SKM-1 treated with dmso at 0.1 percent for 144 hours (cell line): ENCODE measurements around the gene ATP9A.
A peak's percentile ranks its signal among the peaks of the same experiment; 100 is the strongest.
"Not testable (repeated sequence)": the region's sequence is repeated elsewhere in the genome, so short reads cannot be mapped to it uniquely, and the experiment has no call there.

Experiments used
- DNase-seq: peaks from one replicate; lab custom pipeline; 2025; ENCODE audit not compliant: unreplicated experiment; lab: John Stamatoyannopoulos, UW

Gene ATP9A, protein sequence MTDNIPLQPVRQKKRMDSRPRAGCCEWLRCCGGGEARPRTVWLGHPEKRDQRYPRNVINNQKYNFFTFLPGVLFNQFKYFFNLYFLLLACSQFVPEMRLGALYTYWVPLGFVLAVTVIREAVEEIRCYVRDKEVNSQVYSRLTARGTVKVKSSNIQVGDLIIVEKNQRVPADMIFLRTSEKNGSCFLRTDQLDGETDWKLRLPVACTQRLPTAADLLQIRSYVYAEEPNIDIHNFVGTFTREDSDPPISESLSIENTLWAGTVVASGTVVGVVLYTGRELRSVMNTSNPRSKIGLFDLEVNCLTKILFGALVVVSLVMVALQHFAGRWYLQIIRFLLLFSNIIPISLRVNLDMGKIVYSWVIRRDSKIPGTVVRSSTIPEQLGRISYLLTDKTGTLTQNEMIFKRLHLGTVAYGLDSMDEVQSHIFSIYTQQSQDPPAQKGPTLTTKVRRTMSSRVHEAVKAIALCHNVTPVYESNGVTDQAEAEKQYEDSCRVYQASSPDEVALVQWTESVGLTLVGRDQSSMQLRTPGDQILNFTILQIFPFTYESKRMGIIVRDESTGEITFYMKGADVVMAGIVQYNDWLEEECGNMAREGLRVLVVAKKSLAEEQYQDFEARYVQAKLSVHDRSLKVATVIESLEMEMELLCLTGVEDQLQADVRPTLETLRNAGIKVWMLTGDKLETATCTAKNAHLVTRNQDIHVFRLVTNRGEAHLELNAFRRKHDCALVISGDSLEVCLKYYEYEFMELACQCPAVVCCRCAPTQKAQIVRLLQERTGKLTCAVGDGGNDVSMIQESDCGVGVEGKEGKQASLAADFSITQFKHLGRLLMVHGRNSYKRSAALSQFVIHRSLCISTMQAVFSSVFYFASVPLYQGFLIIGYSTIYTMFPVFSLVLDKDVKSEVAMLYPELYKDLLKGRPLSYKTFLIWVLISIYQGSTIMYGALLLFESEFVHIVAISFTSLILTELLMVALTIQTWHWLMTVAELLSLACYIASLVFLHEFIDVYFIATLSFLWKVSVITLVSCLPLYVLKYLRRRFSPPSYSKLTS

DNA sequence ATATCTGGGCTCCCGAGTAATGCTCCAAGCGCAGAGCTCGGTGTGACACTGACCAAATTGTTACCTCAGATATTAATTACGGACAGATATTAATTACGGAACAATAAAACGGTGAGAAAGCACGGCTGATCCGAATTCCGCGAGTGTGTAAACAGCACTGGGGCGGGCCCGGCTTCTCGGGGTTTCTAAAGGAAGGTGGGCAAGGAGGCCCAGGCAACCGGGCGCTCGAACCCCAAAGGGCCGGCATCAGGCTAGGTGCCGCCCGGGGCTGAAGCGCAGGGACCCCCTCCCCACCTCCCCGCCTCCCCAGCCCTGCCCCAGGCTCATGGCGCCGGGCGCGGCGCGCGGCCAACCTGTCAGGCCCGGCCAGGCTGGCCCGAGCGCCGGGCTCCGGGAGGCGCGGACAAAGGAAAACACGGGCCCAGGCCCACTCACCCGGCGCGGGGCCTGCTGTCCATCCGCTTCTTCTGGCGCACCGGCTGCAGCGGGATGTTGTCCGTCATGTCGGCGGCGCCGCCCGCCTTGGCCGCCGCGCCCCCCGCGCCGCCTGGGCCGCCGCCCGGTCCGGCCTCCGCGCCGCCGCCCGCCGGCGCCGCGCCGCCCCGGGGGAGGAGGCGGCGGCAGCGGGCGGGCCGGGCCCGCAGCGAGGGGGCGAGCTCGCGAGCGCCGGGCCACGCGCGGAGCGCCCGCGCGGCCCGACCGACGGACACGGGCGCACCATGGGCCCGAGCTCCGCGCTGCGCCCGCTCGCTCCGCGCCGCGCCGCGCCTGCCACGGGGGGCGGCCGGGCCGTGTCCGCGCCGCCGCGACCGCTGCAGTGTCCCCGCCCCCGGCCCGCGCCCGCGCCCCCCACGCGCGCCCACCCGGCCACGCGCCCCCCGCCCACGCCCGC lies at the start of gene ATP9A:
TSS of gene ATP9A (minus strand) at position 524 of the 892 bp plus-strand sequence. CDS start at position 503, 21 bp downstream.
- no peak for DNase-seq

DNA sequence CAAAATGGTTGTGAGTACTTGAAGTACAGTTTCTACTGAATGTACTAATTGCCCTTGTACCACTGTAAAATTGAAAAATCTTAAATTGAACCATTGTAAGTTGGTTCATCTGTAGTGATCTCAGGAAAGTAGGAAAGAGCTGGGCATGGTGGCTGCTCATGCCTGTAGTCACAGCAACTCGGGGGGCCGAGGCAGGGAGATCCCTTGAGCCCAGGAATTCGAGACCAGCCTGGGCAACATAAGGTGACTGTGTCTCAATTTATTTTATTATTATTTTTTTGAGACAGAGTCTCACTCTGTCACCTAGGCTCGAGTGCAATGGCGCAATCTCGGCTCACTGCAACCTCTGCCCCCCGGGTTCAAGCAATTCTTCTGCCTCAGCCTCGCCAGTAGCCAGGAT lies 48.7 kb upstream of the ATP9A start:
- not testable (repeated sequence) for DNase-seq

DNA sequence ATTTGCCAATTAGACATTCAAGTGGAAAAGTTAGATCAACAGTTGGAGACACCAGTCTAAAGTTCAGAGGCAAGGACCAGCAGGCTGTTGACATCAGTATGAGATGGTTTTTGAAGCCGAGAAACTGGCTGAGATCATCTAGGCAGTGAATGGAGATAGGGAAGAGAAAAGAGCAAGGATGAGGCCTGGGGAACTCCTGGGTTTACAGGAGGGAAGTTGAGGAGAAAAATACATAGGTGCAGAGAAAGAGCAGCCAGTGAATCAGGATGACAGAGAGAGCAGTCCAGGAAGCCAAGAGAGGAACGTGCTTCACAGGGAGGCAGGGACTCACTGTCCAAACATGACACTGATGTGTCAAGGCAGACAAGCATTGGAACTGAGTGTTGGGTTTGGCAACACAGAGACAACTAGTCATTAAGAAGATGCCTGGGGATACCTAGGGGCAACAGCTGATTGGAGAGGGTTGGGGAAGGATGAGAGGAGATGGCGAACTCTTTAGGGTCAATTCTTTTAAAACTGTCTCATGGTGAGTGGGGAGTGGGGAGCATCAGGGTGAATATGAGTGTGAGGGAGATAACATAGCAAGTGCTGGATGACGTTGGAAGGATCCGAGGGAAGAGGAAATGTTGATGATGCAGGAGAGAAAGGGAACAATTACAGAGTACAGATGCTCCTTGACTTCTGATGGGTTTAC lies 47.3 kb upstream of the ATP9A start:
- DNase-seq: no peak

DNA sequence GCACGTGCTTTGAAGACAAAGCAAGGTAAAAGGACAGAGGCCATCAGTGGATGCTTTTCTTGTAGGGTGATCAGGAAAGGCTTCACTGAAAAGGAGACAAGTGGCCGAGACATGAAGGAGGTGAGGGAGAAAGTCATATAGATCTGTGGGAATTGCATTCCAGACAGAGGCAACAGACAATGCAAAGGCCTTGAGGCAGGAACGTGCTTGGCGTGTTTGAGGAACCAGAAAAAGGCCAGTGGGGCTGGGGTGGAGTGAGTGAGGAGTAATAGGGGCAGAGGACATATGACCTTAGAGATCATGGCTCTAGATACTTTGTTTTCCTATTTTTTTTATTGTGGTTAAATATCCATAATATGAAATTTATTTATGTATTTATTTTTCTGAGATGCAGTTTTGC lies 44.7 kb upstream of the ATP9A start:
- DNase-seq: no peak

DNA sequence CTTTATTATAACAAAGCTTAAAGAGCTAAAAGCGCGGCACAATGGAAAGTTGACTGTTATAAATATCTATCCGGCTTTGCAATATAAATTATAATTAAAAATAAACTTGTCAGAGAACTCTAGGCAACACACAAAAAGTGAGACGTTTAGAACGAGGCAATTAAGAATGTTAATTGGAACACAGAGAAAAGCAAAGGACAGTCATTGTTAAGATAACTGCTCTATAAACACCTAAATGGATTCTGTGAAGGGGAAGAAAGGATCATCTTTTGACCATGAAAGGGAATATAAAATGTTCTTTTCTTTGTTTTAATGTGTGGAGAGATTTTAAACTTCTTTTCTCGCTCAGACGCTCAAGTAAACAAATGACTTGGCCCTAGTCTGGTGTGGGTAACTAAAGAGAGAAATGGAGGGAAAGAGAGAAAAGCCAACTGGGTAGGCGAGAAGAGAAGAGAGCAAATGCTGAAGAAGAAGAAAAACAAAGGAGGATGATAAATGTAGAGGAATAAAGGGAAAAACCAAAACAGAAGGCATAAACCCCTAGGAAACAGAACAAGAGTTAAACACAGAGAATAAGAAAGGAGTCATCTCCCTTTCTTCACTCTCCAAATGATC lies 43.4 kb upstream of the ATP9A start:
- DNase-seq: no peak

DNA sequence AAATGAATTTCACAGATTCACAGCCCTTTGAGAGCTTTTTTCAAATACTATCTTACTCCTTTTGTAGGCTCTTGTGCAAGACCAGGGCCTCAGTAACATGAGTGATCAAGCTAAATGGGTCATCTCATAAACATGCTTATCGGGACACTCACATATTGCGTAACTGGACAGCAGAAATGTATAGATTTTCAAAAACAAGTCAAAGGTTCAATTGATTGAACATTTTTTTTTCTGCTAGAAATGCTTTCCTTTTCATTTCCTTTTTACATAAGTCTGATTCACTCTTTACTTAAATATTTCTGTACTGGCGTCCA lies 42.8 kb upstream of the ATP9A start:
- no peak for DNase-seq

DNA sequence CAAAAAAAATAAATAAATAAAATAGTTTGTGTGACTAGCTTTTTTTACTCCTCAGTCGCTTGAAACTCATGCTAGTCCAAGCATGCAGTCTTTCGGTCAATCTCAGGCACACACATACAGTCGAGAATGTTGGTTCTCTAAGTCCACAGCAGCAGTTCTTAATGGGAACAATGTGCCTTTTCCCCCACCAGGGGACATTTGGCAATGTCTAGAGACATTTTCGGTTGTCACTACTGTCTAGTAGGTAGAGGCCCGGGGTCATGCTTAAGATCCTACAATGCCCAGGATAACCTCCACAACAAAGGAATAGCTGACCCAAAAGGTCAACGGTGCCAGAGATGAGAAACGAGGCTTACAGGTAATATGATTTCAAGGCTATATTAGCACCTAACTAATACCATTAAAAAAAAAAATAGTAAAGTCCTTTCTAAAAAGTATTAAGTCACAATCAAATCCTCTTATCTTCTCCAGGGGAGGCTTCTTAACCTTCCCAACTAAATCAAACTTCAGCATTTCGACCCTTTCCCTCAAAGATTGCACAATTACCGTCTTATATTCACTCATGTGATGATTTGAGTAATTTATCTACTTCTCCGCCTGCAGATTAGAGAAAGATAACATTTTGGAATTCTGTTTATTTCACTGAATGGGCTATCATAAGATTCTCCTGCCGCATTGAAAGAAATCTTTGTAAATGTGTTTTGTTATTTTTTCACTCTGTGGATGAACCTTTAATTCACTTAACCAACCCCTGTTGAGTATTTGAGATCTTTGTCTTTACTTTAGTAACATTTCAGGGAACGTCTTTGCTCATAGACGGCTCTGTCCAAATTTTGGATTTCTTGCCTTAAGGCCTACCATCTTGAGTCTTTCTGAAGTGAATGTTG lies 42.2 kb upstream of the ATP9A start:
- DNase-seq: no peak

DNA sequence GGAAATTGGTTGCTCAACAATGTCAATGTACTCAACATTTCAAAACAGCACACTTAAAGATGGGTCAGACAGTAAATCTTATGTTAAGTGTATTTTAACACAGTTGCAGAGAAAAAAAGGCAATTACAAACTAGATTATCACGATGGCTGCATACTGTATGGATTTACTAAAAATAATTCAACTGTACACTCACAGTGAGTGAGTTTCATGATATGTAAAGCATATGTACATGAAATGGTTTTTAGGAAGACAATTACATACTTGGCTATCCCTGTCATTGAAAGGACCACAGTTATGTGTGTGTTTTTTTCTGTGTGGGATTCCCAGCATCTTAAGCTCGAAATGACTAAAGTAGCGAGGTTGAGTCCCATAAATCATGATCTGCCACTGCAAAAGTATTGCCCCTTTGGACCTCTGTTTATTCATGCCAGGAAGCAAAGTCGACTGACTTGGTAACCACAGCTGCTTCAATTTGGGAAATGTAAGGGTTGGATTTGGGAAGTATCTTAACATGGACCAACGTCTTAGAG lies 39.6 kb upstream of the ATP9A start:
- DNase-seq: no peak

DNA sequence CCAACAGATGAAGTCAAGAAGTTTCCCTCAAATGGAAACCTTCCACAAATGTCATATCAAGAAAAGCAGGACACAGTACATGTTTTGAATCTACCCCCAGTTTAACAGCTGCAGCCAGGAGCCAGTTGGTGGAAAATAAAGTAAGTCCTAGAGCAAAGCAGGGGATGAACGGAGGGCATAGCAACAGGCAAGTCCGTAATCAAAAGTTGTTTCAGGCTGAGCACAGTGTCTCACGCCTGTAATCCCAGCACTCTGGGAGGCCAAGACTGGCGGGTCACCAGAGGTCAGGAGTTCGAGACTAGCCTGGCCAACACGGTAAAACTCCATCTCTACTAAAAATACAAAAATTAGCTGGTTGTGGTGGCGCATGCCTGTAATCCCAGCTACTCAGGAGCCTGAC lies 36.6 kb upstream of the ATP9A start:
- no peak for DNase-seq

DNA sequence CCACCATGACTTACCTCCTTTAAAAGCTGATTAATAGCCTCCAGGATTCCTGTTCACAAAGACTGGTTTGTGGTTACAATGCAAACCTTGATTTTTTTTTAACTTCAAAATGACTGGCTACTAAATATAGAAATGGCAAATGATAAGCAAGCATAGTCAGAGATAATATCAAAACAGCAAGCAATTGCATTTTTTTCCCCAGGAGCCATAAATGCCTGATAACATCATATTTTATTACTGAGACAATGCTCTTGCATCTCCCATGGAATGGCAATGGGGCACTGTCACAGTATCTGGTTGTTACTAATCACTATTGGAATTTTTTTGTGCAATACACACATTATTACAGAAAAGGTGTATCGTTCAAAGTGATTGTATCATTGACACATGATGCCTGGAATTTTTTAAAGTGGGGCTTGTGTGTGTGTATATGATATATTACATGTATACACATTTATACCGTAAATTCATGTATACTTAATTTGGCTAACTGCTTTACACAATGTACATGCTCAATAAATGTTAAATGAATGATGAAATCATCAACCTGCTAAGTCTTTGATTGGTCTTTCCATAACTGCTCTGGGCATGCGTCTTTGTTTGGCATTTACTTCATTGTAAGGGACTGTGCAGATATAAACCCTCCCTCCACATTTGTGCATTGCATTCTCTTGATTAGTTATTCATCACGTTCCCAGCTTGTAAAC lies 35.1 kb upstream of the ATP9A start:
- DNase-seq: no peak

DNA sequence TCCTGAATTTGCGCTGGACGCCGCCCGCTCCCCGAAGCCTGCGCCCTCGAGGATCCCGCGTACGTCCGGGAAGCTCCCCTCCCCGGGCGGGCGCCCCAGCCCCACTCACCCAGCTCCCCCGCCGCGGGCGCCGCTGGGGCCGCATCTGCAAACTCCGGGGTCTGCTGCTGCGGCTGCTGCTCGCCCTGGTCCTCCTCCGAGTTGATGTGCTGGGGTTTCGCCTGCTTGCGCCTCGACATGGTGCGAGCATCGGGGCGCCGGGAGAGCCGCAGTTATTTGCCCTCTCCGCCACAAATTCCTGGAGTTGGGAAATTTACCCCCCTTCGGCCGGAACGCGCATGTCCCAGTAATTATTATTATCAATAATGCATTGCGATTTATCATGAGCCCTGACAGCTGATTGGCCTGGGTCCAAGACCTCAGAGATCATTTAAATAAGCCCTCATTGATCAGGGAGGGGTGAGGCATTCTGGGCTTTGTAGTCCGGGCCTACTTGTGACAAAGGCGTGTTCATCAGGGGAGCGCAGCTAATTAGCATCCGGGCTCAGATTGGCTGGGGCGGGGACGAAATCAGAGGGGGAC lies 34.1 kb upstream of the ATP9A start, which contains the start of gene SALL4:
TSS of gene SALL4 (minus strand) at position 352 of the 582 bp plus-strand sequence. CDS start at position 239, 113 bp downstream.
- DNase-seq: no peak

DNA sequence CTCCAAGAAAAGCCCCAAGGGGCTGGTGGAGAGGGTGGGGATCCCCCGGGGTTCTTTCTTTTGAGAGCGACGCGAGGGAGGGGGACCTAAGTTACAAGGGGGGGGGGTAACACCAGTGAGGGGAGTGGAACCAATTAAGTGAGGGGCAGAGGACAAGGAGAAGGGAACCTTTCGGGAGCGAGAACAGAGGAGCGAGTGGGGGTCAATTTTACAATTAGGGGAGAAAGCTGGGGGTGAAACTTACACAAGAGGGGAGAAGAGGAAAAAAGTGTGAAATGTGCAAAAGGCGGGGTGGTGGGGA lies 33.6 kb upstream of the ATP9A start:
- no peak for DNase-seq

DNA sequence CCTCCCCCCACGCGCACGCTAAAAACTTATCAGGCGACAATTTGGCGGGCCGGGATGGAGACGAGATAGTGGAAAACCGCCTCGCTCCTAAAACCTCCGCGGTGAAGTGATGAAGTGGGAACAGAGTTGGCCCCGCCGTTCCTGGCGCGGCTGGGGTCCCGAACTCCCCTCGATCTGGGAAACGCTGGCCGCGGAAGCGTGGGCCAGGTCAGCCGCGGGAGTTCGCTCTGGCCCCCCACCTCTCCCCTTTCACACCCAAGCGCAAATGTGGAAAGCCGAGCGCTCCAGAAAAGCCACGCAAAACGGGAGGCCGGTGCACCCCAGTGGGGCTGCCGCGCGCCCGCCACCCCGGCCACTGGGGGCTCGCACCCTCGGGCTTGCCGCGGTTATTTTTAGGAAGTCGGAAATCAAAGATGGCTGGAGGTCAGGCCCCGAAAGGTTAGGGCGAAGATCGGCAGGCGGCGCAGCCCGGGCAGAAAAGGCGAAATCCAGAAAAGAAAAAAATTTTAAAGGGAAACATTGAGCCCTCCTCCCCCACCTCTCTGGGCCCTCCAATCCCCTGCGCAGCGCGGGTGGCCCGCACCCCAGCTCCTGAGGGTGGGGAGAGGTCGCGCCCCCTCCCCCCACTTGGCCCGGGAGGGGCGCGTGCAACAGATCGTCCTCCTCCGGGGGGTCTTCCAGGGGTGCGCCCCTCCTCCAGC lies 33.1 kb upstream of the ATP9A start:
- DNase-seq: peak; percentile 28

DNA sequence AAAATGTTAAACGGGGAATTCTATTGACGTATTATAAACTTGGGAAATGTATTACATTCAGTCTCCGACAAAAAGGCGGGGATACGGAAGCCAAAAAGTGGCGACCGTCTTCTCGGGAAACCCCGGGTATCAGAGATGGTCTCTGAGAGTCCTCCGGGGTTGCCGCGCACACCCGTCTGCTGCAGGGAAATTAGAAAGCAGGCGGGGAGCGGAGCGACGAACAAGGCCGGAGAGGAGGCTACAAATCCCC lies 32.6 kb upstream of the ATP9A start:
- no peak for DNase-seq

DNA sequence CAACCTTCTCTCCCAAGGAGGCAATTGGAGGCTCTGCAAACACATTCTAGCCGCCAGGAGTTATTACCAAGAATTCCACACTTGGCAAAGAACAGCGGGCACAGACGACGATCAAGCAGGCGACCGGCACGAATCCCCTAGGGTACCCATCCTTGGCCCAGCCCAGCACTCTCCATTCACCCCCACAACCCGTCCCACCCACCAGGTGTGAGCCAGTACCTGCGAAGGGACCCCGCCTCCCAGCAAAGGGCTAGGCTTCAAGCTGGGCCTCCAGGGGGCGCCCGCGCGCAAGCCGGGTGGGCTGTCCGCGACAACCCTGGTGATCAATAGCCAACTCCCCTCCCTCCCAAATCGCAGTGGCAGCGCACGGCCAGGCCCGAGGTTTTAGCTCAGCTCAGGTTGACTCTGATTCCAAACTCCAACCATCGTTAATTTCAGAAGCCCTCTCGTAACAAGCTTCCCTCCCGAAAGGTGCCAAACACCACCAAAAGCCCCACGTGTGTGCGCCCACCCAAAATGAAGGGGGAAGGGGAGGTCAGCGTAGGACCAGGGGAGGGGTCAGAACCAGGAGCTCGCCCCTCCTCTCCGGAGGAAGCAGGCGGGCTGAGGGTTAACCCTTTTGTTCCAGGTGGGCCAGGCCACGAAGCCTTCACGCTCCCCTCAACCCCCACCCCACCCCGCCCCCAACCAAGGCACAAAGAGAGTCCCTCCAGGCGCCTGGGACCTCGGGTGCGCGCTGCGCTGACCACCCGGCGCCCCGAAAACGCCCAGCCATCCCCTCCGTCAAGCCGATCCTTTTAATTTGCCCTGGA lies 32.1 kb upstream of the ATP9A start:
- peak; percentile 69 for DNase-seq

DNA sequence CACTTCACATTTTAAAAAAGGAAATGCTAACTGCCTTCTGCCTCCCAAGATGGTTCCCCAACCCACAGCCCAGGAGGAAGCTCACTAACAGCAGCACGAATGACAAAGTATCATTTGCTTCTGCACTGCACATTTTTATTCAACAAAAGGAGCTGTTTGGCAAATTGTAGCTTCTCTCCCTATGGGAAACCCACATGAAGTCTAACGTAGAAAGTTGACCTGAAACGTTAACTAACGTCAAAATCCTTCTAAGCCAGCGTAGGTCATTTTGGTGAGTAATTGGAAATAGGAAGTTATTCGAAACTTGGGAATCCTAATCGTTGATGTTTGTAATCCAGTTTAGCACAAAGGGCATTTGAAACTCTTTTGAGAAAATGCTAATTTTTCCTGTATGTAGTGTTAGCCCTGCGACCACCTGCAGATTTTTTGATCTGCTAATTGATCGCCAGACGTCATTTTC lies 31.2 kb upstream of the ATP9A start:
- DNase-seq: no peak
